Measurements from ENCODE around the gene C17orf67. TPM values are rescaled to one million over a fixed set of nuclear protein-coding genes. Genes with fewer than 3 reads are reported as not detected.

C17orf67 gene
- total and polyA plus RNA-seq, 2 experiments from 2014 or later: 1.0 to 3.7 TPM

DNA sequence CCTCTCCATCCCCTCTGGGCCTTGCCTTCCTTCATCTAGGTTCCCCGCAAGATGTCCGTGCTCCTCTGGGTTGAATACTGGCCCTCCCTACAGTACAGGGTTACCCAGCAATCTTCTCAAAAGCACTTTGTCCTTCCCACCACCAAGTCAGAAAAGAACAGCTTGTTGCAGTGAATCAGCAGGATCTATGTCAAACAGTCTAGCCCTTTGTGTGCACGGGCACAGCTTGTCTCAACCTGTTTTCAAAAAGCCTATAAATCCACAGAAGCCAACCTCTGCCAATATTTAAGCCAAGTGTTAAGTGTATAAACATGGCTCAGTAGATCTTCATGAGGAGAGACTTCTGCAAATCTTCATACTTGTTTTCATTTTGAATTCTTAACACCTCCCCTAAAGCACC lies 25.2 kb downstream of the C17orf67 start:
- DNase-seq (ENCODE audit: low spot score) (no peak), ATAC-seq (no peak)
- Mint-ChIP-seq H3K27me3 (ENCODE audit: insufficient read depth, low read depth, poor library complexity) (peaks cover 2% of the 10 kb centered on the region), H3K4me1 (peaks cover 8% of the 10 kb centered on the region), H3K36me3 (ENCODE audit: low read depth) (no peaks in the 10 kb centered on the region), H3K27ac (no peak overlapping the region), H3K9me3 (no peaks in the 10 kb centered on the region), H3K4me3 (no peak overlapping the region)
- no peaks in the 10 kb centered on the region for H3K9me2 ChIP-seq (ENCODE audit: insufficient read depth)
- no peaks in the 10 kb centered on the region for H3K36me3 ChIP-seq (ENCODE audit: insufficient read depth)
- no peaks in the 10 kb centered on the region for H4K20me1 ChIP-seq (replicated peaks; ENCODE audit: insufficient read depth)
- TF ChIP-seq, protein P1, sequence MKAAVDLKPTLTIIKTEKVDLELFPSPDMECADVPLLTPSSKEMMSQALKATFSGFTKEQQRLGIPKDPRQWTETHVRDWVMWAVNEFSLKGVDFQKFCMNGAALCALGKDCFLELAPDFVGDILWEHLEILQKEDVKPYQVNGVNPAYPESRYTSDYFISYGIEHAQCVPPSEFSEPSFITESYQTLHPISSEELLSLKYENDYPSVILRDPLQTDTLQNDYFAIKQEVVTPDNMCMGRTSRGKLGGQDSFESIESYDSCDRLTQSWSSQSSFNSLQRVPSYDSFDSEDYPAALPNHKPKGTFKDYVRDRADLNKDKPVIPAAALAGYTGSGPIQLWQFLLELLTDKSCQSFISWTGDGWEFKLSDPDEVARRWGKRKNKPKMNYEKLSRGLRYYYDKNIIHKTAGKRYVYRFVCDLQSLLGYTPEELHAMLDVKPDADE (IDR thresholded peaks at IDR 0.05): no peak
- TF ChIP-seq STAT1 (IDR thresholded peaks at IDR 0.05; ENCODE audit: unreplicated experiment) (no peak), JUNB (IDR thresholded peaks at IDR 0.05; ENCODE audit: unreplicated experiment) (no peak), CTCF (conservative IDR thresholded peaks at IDR 0.05; ENCODE audit: low read depth in 2 of 2) (no peak), ZNF331 (CRISPR knock-in tag; IDR thresholded peaks at IDR 0.05; ENCODE audit: low read depth) (no peak), REST (IDR thresholded peaks at IDR 0.05; ENCODE audit: unreplicated experiment) (no peak), EZH2phosphoT487 (IDR thresholded peaks at IDR 0.05; ENCODE audit: unreplicated experiment) (no peak), CREB1 (CRISPR knock-in tag; IDR thresholded peaks at IDR 0.05; ENCODE audit: low read depth) (no peak), ZNF114 (CRISPR knock-in tag; IDR thresholded peaks at IDR 0.05) (no peak), NANOG (IDR thresholded peaks at IDR 0.05; ENCODE audit: borderline replicate concordance) (no peak), POLR2AphosphoS5 (IDR thresholded peaks at IDR 0.05; ENCODE audit: low read depth) (no peak), EZH2 (IDR thresholded peaks at IDR 0.05; ENCODE audit: low read depth, unreplicated experiment) (no peak)
- TF ChIP-seq, protein P2, sequence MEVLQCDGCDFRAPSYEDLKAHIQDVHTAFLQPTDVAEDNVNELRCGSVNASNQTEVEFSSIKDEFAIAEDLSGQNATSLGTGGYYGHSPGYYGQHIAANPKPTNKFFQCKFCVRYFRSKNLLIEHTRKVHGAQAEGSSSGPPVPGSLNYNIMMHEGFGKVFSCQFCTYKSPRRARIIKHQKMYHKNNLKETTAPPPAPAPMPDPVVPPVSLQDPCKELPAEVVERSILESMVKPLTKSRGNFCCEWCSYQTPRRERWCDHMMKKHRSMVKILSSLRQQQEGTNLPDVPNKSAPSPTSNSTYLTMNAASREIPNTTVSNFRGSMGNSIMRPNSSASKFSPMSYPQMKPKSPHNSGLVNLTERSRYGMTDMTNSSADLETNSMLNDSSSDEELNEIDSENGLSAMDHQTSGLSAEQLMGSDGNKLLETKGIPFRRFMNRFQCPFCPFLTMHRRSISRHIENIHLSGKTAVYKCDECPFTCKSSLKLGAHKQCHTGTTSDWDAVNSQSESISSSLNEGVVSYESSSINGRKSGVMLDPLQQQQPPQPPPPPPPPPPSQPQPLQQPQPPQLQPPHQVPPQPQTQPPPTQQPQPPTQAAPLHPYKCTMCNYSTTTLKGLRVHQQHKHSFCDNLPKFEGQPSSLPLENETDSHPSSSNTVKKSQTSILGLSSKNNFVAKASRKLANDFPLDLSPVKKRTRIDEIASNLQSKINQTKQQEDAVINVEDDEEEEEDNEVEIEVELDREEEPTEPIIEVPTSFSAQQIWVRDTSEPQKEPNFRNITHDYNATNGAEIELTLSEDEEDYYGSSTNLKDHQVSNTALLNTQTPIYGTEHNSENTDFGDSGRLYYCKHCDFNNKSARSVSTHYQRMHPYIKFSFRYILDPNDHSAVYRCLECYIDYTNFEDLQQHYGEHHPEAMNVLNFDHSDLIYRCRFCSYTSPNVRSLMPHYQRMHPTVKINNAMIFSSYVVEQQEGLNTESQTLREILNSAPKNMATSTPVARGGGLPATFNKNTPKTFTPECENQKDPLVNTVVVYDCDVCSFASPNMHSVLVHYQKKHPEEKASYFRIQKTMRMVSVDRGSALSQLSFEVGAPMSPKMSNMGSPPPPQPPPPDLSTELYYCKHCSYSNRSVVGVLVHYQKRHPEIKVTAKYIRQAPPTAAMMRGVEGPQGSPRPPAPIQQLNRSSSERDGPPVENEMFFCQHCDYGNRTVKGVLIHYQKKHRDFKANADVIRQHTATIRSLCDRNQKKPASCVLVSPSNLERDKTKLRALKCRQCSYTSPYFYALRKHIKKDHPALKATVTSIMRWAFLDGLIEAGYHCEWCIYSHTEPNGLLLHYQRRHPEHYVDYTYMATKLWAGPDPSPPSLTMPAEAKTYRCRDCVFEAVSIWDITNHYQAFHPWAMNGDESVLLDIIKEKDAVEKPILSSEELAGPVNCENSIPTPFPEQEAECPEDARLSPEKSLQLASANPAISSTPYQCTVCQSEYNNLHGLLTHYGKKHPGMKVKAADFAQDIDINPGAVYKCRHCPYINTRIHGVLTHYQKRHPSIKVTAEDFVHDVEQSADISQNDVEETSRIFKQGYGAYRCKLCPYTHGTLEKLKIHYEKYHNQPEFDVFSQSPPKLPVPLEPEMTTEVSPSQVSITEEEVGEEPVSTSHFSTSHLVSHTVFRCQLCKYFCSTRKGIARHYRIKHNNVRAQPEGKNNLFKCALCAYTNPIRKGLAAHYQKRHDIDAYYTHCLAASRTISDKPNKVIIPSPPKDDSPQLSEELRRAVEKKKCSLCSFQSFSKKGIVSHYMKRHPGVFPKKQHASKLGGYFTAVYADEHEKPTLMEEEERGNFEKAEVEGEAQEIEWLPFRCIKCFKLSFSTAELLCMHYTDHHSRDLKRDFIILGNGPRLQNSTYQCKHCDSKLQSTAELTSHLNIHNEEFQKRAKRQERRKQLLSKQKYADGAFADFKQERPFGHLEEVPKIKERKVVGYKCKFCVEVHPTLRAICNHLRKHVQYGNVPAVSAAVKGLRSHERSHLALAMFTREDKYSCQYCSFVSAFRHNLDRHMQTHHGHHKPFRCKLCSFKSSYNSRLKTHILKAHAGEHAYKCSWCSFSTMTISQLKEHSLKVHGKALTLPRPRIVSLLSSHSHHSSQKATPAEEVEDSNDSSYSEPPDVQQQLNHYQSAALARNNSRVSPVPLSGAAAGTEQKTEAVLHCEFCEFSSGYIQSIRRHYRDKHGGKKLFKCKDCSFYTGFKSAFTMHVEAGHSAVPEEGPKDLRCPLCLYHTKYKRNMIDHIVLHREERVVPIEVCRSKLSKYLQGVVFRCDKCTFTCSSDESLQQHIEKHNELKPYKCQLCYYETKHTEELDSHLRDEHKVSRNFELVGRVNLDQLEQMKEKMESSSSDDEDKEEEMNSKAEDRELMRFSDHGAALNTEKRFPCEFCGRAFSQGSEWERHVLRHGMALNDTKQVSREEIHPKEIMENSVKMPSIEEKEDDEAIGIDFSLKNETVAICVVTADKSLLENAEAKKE (CRISPR knock-in tag; IDR thresholded peaks at IDR 0.05): no peak
- no peaks in the 10 kb centered on the region for H3K27me3 ChIP-seq (ENCODE audit: insufficient read depth)
- H3K79me2 ChIP-seq (replicated peaks; ENCODE audit: insufficient read depth): no peaks in the 10 kb centered on the region
- H3K4me2 ChIP-seq: no peak overlapping the region
- no peaks in the 10 kb centered on the region for H3K4me1 ChIP-seq (ENCODE audit: insufficient read depth)
- no peaks in the 10 kb centered on the region for H3F3A ChIP-seq (replicated peaks; ENCODE audit: low read depth)
- no peak overlapping the region for H3K27ac ChIP-seq (ENCODE audit: low read depth)
- H2AFZ ChIP-seq: no peak overlapping the region
- H3K4me3 ChIP-seq: no peak overlapping the region

Data from GM23338 (cell line).